KMS-11 (cell line): Measurements from ENCODE around the gene RPL13.

Experiments used
- H2AFZ ChIP-seq: fragments of 200-600 bp; sonication (generic); 2 replicates; pipeline ENCODE4 v1.6.1; 2016; ENCODE audit warnings: antibody characterized with exemption, mixed run types, low read depth
- H3K27ac ChIP-seq: fragments of 200-600 bp; sonication (generic); 2 replicates; pipeline ENCODE4 v1.6.1; 2016; ENCODE audit warnings: mild to moderate bottlenecking, mixed run types
- H3K27me3 ChIP-seq: fragments of 200-600 bp; sonication (generic); 2 replicates; pipeline ENCODE4 v1.6.1; 2017; ENCODE audit warnings: mild to moderate bottlenecking, low read depth, mixed run types, moderate library complexity; ENCODE audit not compliant: insufficient read depth
- H3K36me3 ChIP-seq: fragments of 200-600 bp; sonication (generic); 2 replicates; pipeline ENCODE4 v1.6.1; 2017; ENCODE audit warnings: mild to moderate bottlenecking, mixed run types; ENCODE audit not compliant: insufficient read depth
- H3K4me1 ChIP-seq: fragments of 200-600 bp; sonication (generic); 2 replicates; pipeline ENCODE4 v1.6.1; 2016; ENCODE audit warnings: mild to moderate bottlenecking, low read depth, mixed run types; ENCODE audit not compliant: poor library complexity, severe bottlenecking
- H3K4me2 ChIP-seq: fragments of 200-600 bp; sonication (generic); 2 replicates; pipeline ENCODE4 v1.7.0; 2016; ENCODE audit warnings: mild to moderate bottlenecking, mixed run types
- H3K4me3 ChIP-seq: fragments of 200-600 bp; sonication (generic); IDR thresholded peaks from 2 replicates; pipeline ENCODE4 v1.6.1; 2017; ENCODE audit warnings: low read depth, low read length, mixed read lengths; ENCODE audit not compliant: insufficient read depth
- H3K79me2 ChIP-seq: fragments of 200-600 bp; sonication (generic); 2 replicates; pipeline ENCODE4 v1.6.1; 2016; ENCODE audit warnings: low read depth, mixed run types; ENCODE audit not compliant: insufficient read depth
- H3K9ac ChIP-seq: fragments of 200-600 bp; sonication (generic); 2 replicates; pipeline ENCODE4 v1.6.1; 2016; ENCODE audit warnings: mild to moderate bottlenecking, mixed run types
- H4K20me1 ChIP-seq: fragments of 200-600 bp; sonication (generic); 2 replicates; pipeline ENCODE4 v1.6.1; 2016; ENCODE audit warnings: mild to moderate bottlenecking, mixed run types; ENCODE audit not compliant: insufficient read depth
- TF ChIP-seq, protein P1 (sequence below): fragments of 200-600 bp; sonication (generic); conservative IDR thresholded peaks from 2 replicates; pipeline ENCODE4 v1.6.1; 2017; ENCODE audit warnings: low read depth, mild to moderate bottlenecking, antibody characterized with exemption, low read length, moderate library complexity, mixed read lengths

Gene RPL13

GRCh38 chr16:89536371-89536770 lies 24.1 kb upstream of the RPL13 start:
- no peak overlapping the region for H3K4me3 ChIP-seq
- H3K36me3 ChIP-seq, result no peaks in the 10 kb centered on the region; the same call in 1 of the 2 replicates
- H3K27ac ChIP-seq, result no peak overlapping the region
- no peaks in the 10 kb centered on the region for H3K27me3 ChIP-seq
- H3K79me2 ChIP-seq, result no peaks in the 10 kb centered on the region; the same call in 1 of the 2 replicates
- H2AFZ ChIP-seq, result no peak overlapping the region
- TF ChIP-seq, protein P1, sequence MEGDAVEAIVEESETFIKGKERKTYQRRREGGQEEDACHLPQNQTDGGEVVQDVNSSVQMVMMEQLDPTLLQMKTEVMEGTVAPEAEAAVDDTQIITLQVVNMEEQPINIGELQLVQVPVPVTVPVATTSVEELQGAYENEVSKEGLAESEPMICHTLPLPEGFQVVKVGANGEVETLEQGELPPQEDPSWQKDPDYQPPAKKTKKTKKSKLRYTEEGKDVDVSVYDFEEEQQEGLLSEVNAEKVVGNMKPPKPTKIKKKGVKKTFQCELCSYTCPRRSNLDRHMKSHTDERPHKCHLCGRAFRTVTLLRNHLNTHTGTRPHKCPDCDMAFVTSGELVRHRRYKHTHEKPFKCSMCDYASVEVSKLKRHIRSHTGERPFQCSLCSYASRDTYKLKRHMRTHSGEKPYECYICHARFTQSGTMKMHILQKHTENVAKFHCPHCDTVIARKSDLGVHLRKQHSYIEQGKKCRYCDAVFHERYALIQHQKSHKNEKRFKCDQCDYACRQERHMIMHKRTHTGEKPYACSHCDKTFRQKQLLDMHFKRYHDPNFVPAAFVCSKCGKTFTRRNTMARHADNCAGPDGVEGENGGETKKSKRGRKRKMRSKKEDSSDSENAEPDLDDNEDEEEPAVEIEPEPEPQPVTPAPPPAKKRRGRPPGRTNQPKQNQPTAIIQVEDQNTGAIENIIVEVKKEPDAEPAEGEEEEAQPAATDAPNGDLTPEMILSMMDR, result no peak
- H3K4me2 ChIP-seq, result no peak overlapping the region
- H3K4me1 ChIP-seq, result no peaks in the 10 kb centered on the region
- no peak overlapping the region for H3K9ac ChIP-seq
- no peaks in the 10 kb centered on the region for H4K20me1 ChIP-seq

DNA sequence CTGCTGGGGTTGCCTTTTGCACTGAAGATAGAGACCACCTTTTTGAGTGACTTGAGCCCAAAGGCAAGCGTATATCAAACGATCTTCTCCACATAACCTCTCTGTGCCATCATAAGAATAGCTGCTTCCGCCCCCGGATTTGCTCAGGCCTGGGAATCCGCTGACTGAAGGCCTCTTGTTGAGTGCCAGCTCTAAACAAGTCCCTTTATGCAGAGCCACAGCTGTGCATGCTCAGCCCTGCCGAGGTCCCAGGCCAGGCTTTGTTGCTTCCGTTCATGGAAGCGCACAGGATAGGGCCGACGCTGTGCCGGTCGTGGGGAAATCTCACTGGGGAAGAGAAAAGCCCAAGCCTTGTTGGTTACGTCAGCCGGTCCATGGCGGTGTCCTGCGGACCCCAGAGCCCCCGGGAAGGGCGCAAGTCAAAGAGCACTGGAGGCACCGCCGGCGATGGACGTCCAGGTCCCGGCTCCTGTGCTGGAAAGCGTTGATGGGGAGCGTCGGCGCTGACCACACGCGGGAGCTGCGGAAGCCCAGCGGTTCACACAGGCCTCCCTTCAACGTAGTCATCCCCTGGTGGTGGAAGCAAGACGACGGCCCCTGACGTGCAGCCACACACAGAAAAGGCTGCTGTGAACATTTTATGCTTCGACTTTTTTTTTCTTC lies 23.5 kb upstream of the RPL13 start:
- Histone ChIP-seq H3K27me3 (no peaks in the 10 kb centered on the region), H3K27ac (no peak overlapping the region), H2AFZ (no peak overlapping the region), H3K9ac (no peak overlapping the region), H3K36me3 (no peaks in the 10 kb centered on the region; the same call in 1 of the 2 replicates), H4K20me1 (no peaks in the 10 kb centered on the region), H3K4me3 (no peak overlapping the region), H3K4me1 (no peaks in the 10 kb centered on the region), H3K4me2 (no peak overlapping the region), H3K79me2 (no peaks in the 10 kb centered on the region; the same call in 1 of the 2 replicates)
- TF ChIP-seq, protein P1, result no peak

GRCh38 chr16:89537549-89537925 lies 22.9 kb upstream of the RPL13 start:
- Histone ChIP-seq H3K4me2 (no peak overlapping the region), H4K20me1 (no peaks in the 10 kb centered on the region), H3K27me3 (no peaks in the 10 kb centered on the region), H3K4me3 (no peak overlapping the region), H3K79me2 (no peaks in the 10 kb centered on the region; the same call in 1 of the 2 replicates), H3K9ac (no peak overlapping the region), H3K27ac (no peak overlapping the region), H2AFZ (no peak overlapping the region), H3K4me1 (no peaks in the 10 kb centered on the region), H3K36me3 (no peaks in the 10 kb centered on the region; the same call in 1 of the 2 replicates)
- TF ChIP-seq, protein P1, result no peak

DNA sequence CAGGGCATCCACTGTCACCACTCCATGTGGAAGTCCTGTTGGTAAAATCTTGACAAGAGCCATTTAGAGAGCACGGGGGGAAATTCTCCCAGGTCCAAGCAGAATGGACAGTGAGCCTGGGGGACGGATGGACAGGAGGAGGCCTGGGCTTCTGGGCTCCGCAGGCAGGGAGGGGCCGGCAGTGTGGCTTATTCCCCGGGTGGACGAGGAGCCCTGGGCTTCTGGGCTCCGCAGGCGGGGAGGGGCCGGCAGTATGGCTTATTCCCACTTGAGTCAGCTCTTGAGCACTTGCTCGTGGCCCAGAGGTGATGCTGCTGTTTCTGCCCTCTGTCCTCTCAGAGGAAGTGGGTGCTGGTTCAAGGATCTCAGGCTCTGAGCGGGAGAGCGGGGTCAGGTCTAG lies 22.2 kb upstream of the RPL13 start:
- Histone ChIP-seq H3K79me2 (no peaks in the 10 kb centered on the region; the same call in 1 of the 2 replicates), H3K36me3 (no peaks in the 10 kb centered on the region; the same call in 1 of the 2 replicates), H3K4me1 (no peaks in the 10 kb centered on the region), H3K4me2 (no peak overlapping the region), H4K20me1 (no peaks in the 10 kb centered on the region), H3K4me3 (no peak overlapping the region), H3K9ac (no peak overlapping the region), H3K27ac (no peak overlapping the region), H3K27me3 (no peaks in the 10 kb centered on the region), H2AFZ (no peak overlapping the region)
- TF ChIP-seq, protein P1, result no peak
